Measurements from ENCODE around the gene SVOPL. TPM values are rescaled to one million over a fixed set of nuclear protein-coding genes. Genes with fewer than 3 reads are reported as not detected.

The SVOPL gene
- total and polyA plus RNA-seq, 2 donors (not counting 3 experiments of a cell fraction or from before 2014, with no cell fraction given): not detected

DNA sequence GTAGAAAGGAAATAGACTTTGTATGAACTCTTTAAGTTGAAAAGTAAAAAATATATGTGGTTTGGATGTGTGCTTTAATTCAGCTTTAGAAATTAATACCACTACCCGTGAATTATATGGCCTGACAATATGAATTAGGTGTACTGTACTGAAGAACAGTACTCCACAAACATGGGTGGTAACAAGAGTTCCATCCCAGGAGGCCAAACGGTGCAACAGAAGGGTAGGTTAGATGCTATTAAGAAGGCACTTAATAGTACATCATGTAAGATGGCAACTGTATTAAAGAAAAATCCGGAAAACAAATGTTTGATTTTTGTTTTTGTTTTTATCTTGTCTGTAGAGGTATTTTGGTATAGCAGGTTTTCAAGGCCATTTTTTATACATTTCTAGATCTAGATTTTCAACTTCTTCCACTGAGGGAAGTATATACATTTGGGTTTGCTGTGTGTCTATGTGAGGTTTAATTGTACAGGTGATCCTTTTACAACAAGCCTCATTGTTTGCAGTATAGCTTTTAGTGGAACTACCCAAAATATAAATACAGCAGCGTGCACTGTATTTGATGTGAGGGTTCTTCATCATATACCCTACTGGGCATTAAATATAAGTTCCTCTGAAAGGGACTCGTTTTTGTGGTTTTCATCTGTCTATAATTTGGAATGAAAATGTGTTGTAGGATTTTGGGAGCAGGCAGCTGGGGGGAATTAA, 115.7 kb downstream of the SVOPL start:
- DNase-seq (ENCODE audit: low read depth, low spot score) (no peak), FAIRE-seq (no peak)
- Histone ChIP-seq H3K9me1 (replicated peaks; ENCODE audit: control insufficient read depth, extremely low read depth, insufficient read depth, low read length) (no peaks in the 10 kb centered on the region), H3K4me1 (ENCODE audit: control insufficient read depth, extremely low read depth, insufficient read depth, low read length) (no peaks in the 10 kb centered on the region), H3K36me3 (ENCODE audit: control insufficient read depth in 2 of 2, extremely low read depth in 1 of 2, insufficient read depth in 2 of 2, low read length in 2 of 2) (peaks cover 0 to 12% of the 10 kb centered on the region in 2 experiments), H3K4me2 (ENCODE audit: insufficient read depth, low read length) (no peak overlapping the region), H3K79me2 (ENCODE audit: control insufficient read depth, insufficient read depth, low read length) (no peaks in the 10 kb centered on the region), H3K9me3 (replicated peaks; ENCODE audit: control insufficient read depth, insufficient read depth, low read length) (no peaks in the 10 kb centered on the region), H3K27me3 (ENCODE audit: control insufficient read depth in 2 of 2, insufficient read depth in 2 of 2, low read length in 2 of 2) (no peaks in the 10 kb centered on the region), H4K20me1 (replicated peaks; ENCODE audit: control insufficient read depth, extremely low read depth, insufficient read depth, low read length) (no peaks in the 10 kb centered on the region), H3K9ac (replicated peaks; ENCODE audit: extremely low read depth, insufficient read depth, low read length) (no peak overlapping the region), H2AFZ (ENCODE audit: low read depth, low read length) (no peak overlapping the region), H3K27ac (ENCODE audit: insufficient read depth, low read depth, low read length) (no peak overlapping the region), H3K4me3 (replicated peaks in 1 of 3; ENCODE audit: insufficient read depth in 1 of 3, low read depth in 1 of 3, low read length in 3 of 3) (no peak overlapping the region)
- ChIA-PET POLR2A (no interaction called here), CTCF (no interaction called here)
- no TSS peak for BruUV-seq (replicated peaks)
- TF ChIP-seq JUN (IDR thresholded peaks at IDR 0.05; ENCODE audit: borderline replicate concordance, insufficient read depth, insufficient read length, low read depth): no peak
- no peak for TF ChIP-seq MAX (IDR thresholded peaks at IDR 0.05; ENCODE audit: insufficient read depth, insufficient read length)
- TF ChIP-seq GATA2 (IDR thresholded peaks at IDR 0.05; ENCODE audit: insufficient read depth, insufficient read length, low read depth, low read length): no peak
- no peak for TF ChIP-seq POLR2A (IDR thresholded peaks at IDR 0.05; ENCODE audit: low read depth, low read length)
- TF ChIP-seq POLR2AphosphoS5 (IDR thresholded peaks at IDR 0.05; ENCODE audit: insufficient read depth, low read depth, low read length): no peak
- no peak for TF ChIP-seq MYC (IDR thresholded peaks at IDR 0.05; ENCODE audit: low read depth, low read length)
- TF ChIP-seq CTCF (IDR thresholded peaks at IDR 0.05; ENCODE audit: extremely low read depth in 1 of 2, insufficient read depth in 1 of 2, low read depth in 1 of 2, low read length in 2 of 2): no peak
- TF ChIP-seq FOS (IDR thresholded peaks at IDR 0.05; ENCODE audit: borderline replicate concordance, insufficient read depth, low read length): no peak
- no peak for TF ChIP-seq EZH2 (IDR thresholded peaks at IDR 0.05; ENCODE audit: borderline replicate concordance, low read depth, low read length, severe bottlenecking)
- dilution Hi-C loops (cut with MboI; ENCODE audit: extremely low pct_ligation_motif_present, low sequenced_read_pairs) (no loop called here), intact Hi-C loops (cut with micrococcal nuclease) (no loop called here)
